T-helper 2 cell treated with Interferon-gamma antibody and Interleukin-4, amounts not matched to agents 5 μg/mL and 100 μg/mL, for 36 hours (primary cell): ENCODE measurements around the gene CYP2E1.
"Not testable (repeated sequence)": the region's sequence is repeated elsewhere in the genome, so short reads cannot be mapped to it uniquely, and the experiment has no call there.

Experiments
- DNase-seq: peaks from one replicate; pipeline ENCODE4 v3.0.0; 2021; ENCODE audit warnings: low spot score
- H3K27ac Mint-ChIP-seq: one replicate; pipeline ENCODE4 v1.8.0; 2021; ENCODE audit warnings: mild to moderate bottlenecking, mixed read lengths
- H3K27me3 Mint-ChIP-seq: one replicate; pipeline ENCODE4 v1.8.0; 2021; ENCODE audit warnings: low read depth, mixed read lengths
- H3K36me3 Mint-ChIP-seq: one replicate; pipeline ENCODE4 v1.8.0; 2021; ENCODE audit warnings: low read depth, mixed read lengths
- H3K4me1 Mint-ChIP-seq: one replicate; pipeline ENCODE4 v1.8.0; 2021; ENCODE audit warnings: low read depth, mixed read lengths
- H3K4me3 Mint-ChIP-seq: one replicate; pipeline ENCODE4 v1.8.0; 2022; ENCODE audit warnings: mild to moderate bottlenecking, moderate library complexity, mixed read lengths
- H3K9me3 Mint-ChIP-seq: one replicate; pipeline ENCODE4 v1.8.0; 2021; ENCODE audit warnings: mixed read lengths

CYP2E1 gene

GRCh38 chr10:133569801-133570200, 42.6 kb downstream of the CYP2E1 start:
- H3K4me1 Mint-ChIP-seq, H3K36me3 Mint-ChIP-seq, H3K4me3 Mint-ChIP-seq, H3K27ac Mint-ChIP-seq, DNase-seq, H3K27me3 Mint-ChIP-seq: not testable (repeated sequence)
- H3K9me3 Mint-ChIP-seq = peaks cover 26% of the 10 kb centered on the region

- H3K4me1 Mint-ChIP-seq, H3K36me3 Mint-ChIP-seq, H3K27me3 Mint-ChIP-seq, H3K27ac Mint-ChIP-seq, DNase-seq, H3K4me3 Mint-ChIP-seq: not testable (repeated sequence)
- peaks cover 16% of the 10 kb centered on the region for H3K9me3 Mint-ChIP-seq
These were observed 44.9 kb downstream of the CYP2E1 start for GRCh38 chr10:133572055-133572454.

- H3K9me3 Mint-ChIP-seq = peaks cover 12% of the 10 kb centered on the region
- not testable (repeated sequence) for H3K27ac Mint-ChIP-seq, H3K27me3 Mint-ChIP-seq, H3K4me1 Mint-ChIP-seq, H3K36me3 Mint-ChIP-seq, DNase-seq, H3K4me3 Mint-ChIP-seq
These were observed 46.3 kb downstream of the CYP2E1 start for GRCh38 chr10:133573460-133573859.

- H3K9me3 Mint-ChIP-seq = peaks cover 12% of the 10 kb centered on the region
- not testable (repeated sequence) for H3K4me3 Mint-ChIP-seq, DNase-seq, H3K4me1 Mint-ChIP-seq, H3K36me3 Mint-ChIP-seq, H3K27ac Mint-ChIP-seq, H3K27me3 Mint-ChIP-seq
These were observed 49.9 kb downstream of the CYP2E1 start for GRCh38 chr10:133577037-133577436.
